Neural cell (in vitro differentiated cells): ENCODE results near the gene PDE1C. TPM values are rescaled to one million over a fixed set of nuclear protein-coding genes. Genes with fewer than 3 reads are reported as not detected.

Experiments used
- H2AFZ ChIP-seq: fragments of 200-600, 300-800 bp; sonication (generic), shearing (Covaris generic); 2 replicates; pipeline ENCODE4 v1.6.0; 2014; ENCODE audit warnings: low read depth, mild to moderate bottlenecking, antibody characterized with exemption, low read length, moderate library complexity
- H3F3A ChIP-seq: fragments of 200-600 bp; shearing (Covaris generic); 2 replicates; pipeline ENCODE4 v1.6.1; 2016; ENCODE audit warnings: mild to moderate bottlenecking, moderate library complexity, mixed read lengths, antibody characterized with exemption, low read length; ENCODE audit not compliant: insufficient read depth, poor library complexity, severe bottlenecking
- H3K27ac ChIP-seq: fragments of 200-600, 300-800 bp; sonication (generic), shearing (Covaris generic); 2 replicates; pipeline ENCODE4 v1.5.1; 2014; ENCODE audit warnings: mild to moderate bottlenecking, low read length, moderate library complexity
- H3K27me3 ChIP-seq: fragments of 300-800, 200-600 bp; sonication (generic), shearing (Covaris generic); 2 replicates; pipeline ENCODE4 v1.6.0; 2014; ENCODE audit warnings: mild to moderate bottlenecking, low read depth, low read length, moderate library complexity; ENCODE audit not compliant: insufficient read depth
- H3K36me3 ChIP-seq: fragments of 300-800, 200-600 bp; sonication (generic), shearing (Covaris generic); 2 replicates; pipeline ENCODE4 v1.5.1; 2014; ENCODE audit warnings: mild to moderate bottlenecking, antibody characterized with exemption, low read length, moderate library complexity; ENCODE audit not compliant: insufficient read depth
- H3K4me2 ChIP-seq: fragments of 300-800, 200-600 bp; sonication (generic), shearing (Covaris generic); 2 replicates; pipeline ENCODE4 v1.6.0; 2014; ENCODE audit warnings: mild to moderate bottlenecking, low read length
- H3K4me3 ChIP-seq: fragments of 300-800, 200-600 bp; sonication (generic), shearing (Covaris generic); 2 replicates; pipeline ENCODE4 v1.5.1; 2014; ENCODE audit warnings: mild to moderate bottlenecking, low read length, moderate library complexity
- H3K79me2 ChIP-seq: fragments of 200-600 bp; shearing (Covaris generic); replicated peaks from 2 replicates; pipeline ENCODE4 v1.6.0; 2014; ENCODE audit warnings: mild to moderate bottlenecking, low read length, moderate library complexity; ENCODE audit not compliant: insufficient read depth
- H3K9ac ChIP-seq: fragments of 300-800, 200-600 bp; sonication (generic), shearing (Covaris generic); 2 replicates; pipeline ENCODE4 v1.6.1; 2016; ENCODE audit warnings: mild to moderate bottlenecking, low read length, mixed read lengths
- H3K9me2 ChIP-seq: fragments of 200-600 bp; shearing (Covaris generic); 2 replicates; pipeline ENCODE4 v1.6.1; 2016; ENCODE audit warnings: mild to moderate bottlenecking, low read length, mixed read lengths; ENCODE audit not compliant: insufficient read depth
- H3K9me3 ChIP-seq: fragments of 200-600, 300-800 bp; sonication (generic), shearing (Covaris generic); 2 replicates; pipeline ENCODE4 v1.6.1; 2016; ENCODE audit warnings: mild to moderate bottlenecking, mixed run types, low read length, moderate library complexity, mixed read lengths
- H4K20me1 ChIP-seq: fragments of 200-600 bp; shearing (Covaris generic); 2 replicates; pipeline ENCODE4 v1.6.1; 2016; ENCODE audit warnings: mild to moderate bottlenecking, mixed run types; ENCODE audit not compliant: insufficient read depth
- CTCF ChIP-seq: fragments of 450-650 bp; IDR thresholded peaks from 2 replicates; pipeline ENCODE4 v1.5.1; 2014; ENCODE audit warnings: antibody characterized with exemption, mild to moderate bottlenecking, moderate library complexity; ENCODE audit not compliant: poor library complexity, severe bottlenecking
- EP300 ChIP-seq: fragments of 450-650 bp; conservative IDR thresholded peaks from 2 replicates; pipeline ENCODE4 v1.6.1; 2014; ENCODE audit warnings: antibody characterized with exemption, mild to moderate bottlenecking, moderate library complexity; ENCODE audit not compliant: poor library complexity, severe bottlenecking
- EZH2 ChIP-seq: fragments of 200-600, 300-800 bp; shearing (Covaris generic), sonication (generic); IDR thresholded peaks from 2 replicates; pipeline ENCODE4 v1.6.1; 2014; ENCODE audit warnings: antibody characterized with exemption, low read length, borderline replicate concordance, mild to moderate bottlenecking; ENCODE audit not compliant: insufficient read depth, poor library complexity, severe bottlenecking
- MXI1 ChIP-seq: fragments of 450-650 bp; conservative IDR thresholded peaks from 2 replicates; pipeline ENCODE4 v1.6.1; 2014; ENCODE audit warnings: antibody characterized with exemption, mild to moderate bottlenecking; ENCODE audit not compliant: poor library complexity, severe bottlenecking
- POLR2AphosphoS5 ChIP-seq: IDR thresholded peaks from 2 replicates; pipeline ENCODE4 v1.6.1; 2012
- RAD21 ChIP-seq: fragments of 450-650 bp; conservative IDR thresholded peaks from 2 replicates; pipeline ENCODE4 v1.6.1; 2014; ENCODE audit warnings: antibody characterized with exemption, mild to moderate bottlenecking, moderate library complexity
- REST ChIP-seq: IDR thresholded peaks from 2 replicates; pipeline ENCODE4 v1.6.1; 2012; ENCODE audit warnings: borderline replicate concordance
- SMC3 ChIP-seq: fragments of 450-650 bp; conservative IDR thresholded peaks from 2 replicates; pipeline ENCODE4 v1.6.1; 2014; ENCODE audit warnings: antibody characterized with exemption, mild to moderate bottlenecking, moderate library complexity; ENCODE audit not compliant: poor library complexity
- TAF1 ChIP-seq: IDR thresholded peaks from 2 replicates; pipeline ENCODE4 v1.6.1; 2012; ENCODE audit warnings: low read depth
- polyA plus RNA-seq: library from polyadenylated mRNA; depleted of rRNA; stranded (reverse); fragments of >200 nt; gene quantifications from 2 replicates; pipeline ENCODE4 v1.2.3, GENCODE V29; 2014

PDE1C gene
- polyA plus RNA-seq, 1 donor from 2014 or later: 6.6 TPM

GRCh38 chr7:31729195-31729804, 340.9 kb downstream of the PDE1C start:
- Histone ChIP-seq H2AFZ (no peak overlapping the region), H4K20me1 (no peaks in the 10 kb centered on the region), H3K27me3 (no peaks in the 10 kb centered on the region), H3K4me3 (no peak overlapping the region), H3K9ac (no peak overlapping the region), H3K27ac (no peak overlapping the region), H3K79me2 (no peaks in the 10 kb centered on the region), H3K9me2 (no peaks in the 10 kb centered on the region), H3F3A (no peaks in the 10 kb centered on the region), H3K4me2 (no peak overlapping the region), H3K9me3 (no peaks in the 10 kb centered on the region), H3K36me3 (no peaks in the 10 kb centered on the region)
- no peak for TF ChIP-seq EZH2
- no peak for TF ChIP-seq POLR2AphosphoS5
- no peak for TF ChIP-seq RAD21
- no peak for TF ChIP-seq TAF1
- TF ChIP-seq EP300: no peak
- TF ChIP-seq SMC3: no peak

GRCh38 chr7:31724696-31725095, 345.5 kb downstream of the PDE1C start:
- Histone ChIP-seq H3K9me3 (no peaks in the 10 kb centered on the region), H3F3A (no peaks in the 10 kb centered on the region), H3K4me3 (no peak overlapping the region), H4K20me1 (no peaks in the 10 kb centered on the region), H3K27ac (no peak overlapping the region), H3K36me3 (no peaks in the 10 kb centered on the region), H3K9ac (no peak overlapping the region), H3K9me2 (no peaks in the 10 kb centered on the region), H3K4me2 (no peak overlapping the region), H2AFZ (no peak overlapping the region), H3K27me3 (no peaks in the 10 kb centered on the region), H3K79me2 (no peaks in the 10 kb centered on the region)
- TF ChIP-seq EZH2 (no peak), POLR2AphosphoS5 (no peak), EP300 (no peak)

- H2AFZ ChIP-seq: no peak overlapping the region
Observed at GRCh38 chr7:31720366-31720765, 349.8 kb downstream of the PDE1C start.

More at GRCh38 chr7:31720366-31720765, 349.8 kb downstream of the PDE1C start:
- TF ChIP-seq POLR2AphosphoS5 (no peak), RAD21 (no peak), EP300 (no peak), TAF1 (no peak), SMC3 (no peak), MXI1 (no peak), REST (no peak), EZH2 (no peak), CTCF (no peak)
- Histone ChIP-seq H3K4me2 (no peak overlapping the region), H3K79me2 (no peaks in the 10 kb centered on the region), H3K9me2 (no peaks in the 10 kb centered on the region), H4K20me1 (no peaks in the 10 kb centered on the region), H3K9ac (no peak overlapping the region), H3F3A (no peaks in the 10 kb centered on the region), H3K36me3 (no peaks in the 10 kb centered on the region), H3K4me3 (no peak overlapping the region), H3K27me3 (no peaks in the 10 kb centered on the region), H3K9me3 (no peaks in the 10 kb centered on the region), H3K27ac (no peak overlapping the region)
